ENCODE data around the gene CORO2A. TPM values are rescaled to one million over a fixed set of nuclear protein-coding genes. Genes with fewer than 3 reads are reported as not detected.

CORO2A gene
- total and polyA plus RNA-seq, 8 donors, result 0.20 to 1.3 (median 0.60) TPM

GRCh38 chr9:98203153-98203552 lies 10.7 kb upstream of the CORO2A start:
- intact Hi-C loops (cut with DNase I), result loop anchor here in 1 of 3 donors (10.0 kb wide), 1 partner anchor 128 kb away; no protein-coding TSS in a partner anchor
- no peak overlapping the region for H3K27ac ChIP-seq
- no peaks in the 10 kb centered on the region for H3K9me3 ChIP-seq
- no peak overlapping the region for H3K4me3 ChIP-seq
- no peaks in the 10 kb centered on the region for H3K4me1 ChIP-seq
- FAIRE-seq (no peak), ATAC-seq (no peak), DNase-seq (no peak)
- no peaks in the 10 kb centered on the region for H3K36me3 ChIP-seq
- WGBS, 2 donors, result 78 to 83% methylated on average over 7 of the region's 7 CpGs
- no peaks in the 10 kb centered on the region for H3K27me3 ChIP-seq
- TF ChIP-seq CTCF (IDR thresholded peaks at IDR 0.05), result no peak

GRCh38 chr9:98202252-98202651 lies 9.8 kb upstream of the CORO2A start:
- H3K9me3 ChIP-seq, result no peaks in the 10 kb centered on the region
- H3K27me3 ChIP-seq, result no peaks in the 10 kb centered on the region
- ATAC-seq, result no peak
- no peaks in the 10 kb centered on the region for H3K4me1 ChIP-seq
- intact Hi-C loops (cut with DNase I), result loop anchor here in 1 of 3 donors (10.0 kb wide), 1 partner anchor 127 kb away; no protein-coding TSS in a partner anchor
- 71 to 76% methylated on average over 5 of the region's 5 CpGs for WGBS, 2 donors
- H3K36me3 ChIP-seq, result no peaks in the 10 kb centered on the region
- TF ChIP-seq CTCF (IDR thresholded peaks at IDR 0.05), result no peak
- FAIRE-seq, result no peak
- no peak overlapping the region for H3K27ac ChIP-seq
- DNase-seq, result no peak
- no peak overlapping the region for H3K4me3 ChIP-seq

GRCh38 chr9:98201749-98202148 lies 9.3 kb upstream of the CORO2A start:
- intact Hi-C loops (cut with DNase I), result loop anchor here in 1 of 3 donors (10.0 kb wide), 1 partner anchor 127 kb away; no protein-coding TSS in a partner anchor
- Histone ChIP-seq H3K9me3 (no peaks in the 10 kb centered on the region), H3K27me3 (no peaks in the 10 kb centered on the region), H3K4me1 (no peaks in the 10 kb centered on the region), H3K27ac (no peak overlapping the region), H3K4me3 (no peak overlapping the region), H3K36me3 (no peaks in the 10 kb centered on the region)
- 85 to 90% methylated on average over 7 of the region's 7 CpGs for WGBS, 2 donors
- no peak for TF ChIP-seq CTCF (IDR thresholded peaks at IDR 0.05)
- ATAC-seq, result no peak
- FAIRE-seq, result no peak
- no peak for DNase-seq

- no peak for ATAC-seq
- Histone ChIP-seq H3K27ac (no peak overlapping the region), H3K36me3 (no peaks in the 10 kb centered on the region), H3K9me3 (no peaks in the 10 kb centered on the region), H3K27me3 (no peaks in the 10 kb centered on the region), H3K4me1 (no peaks in the 10 kb centered on the region), H3K4me3 (no peak overlapping the region)
- WGBS, 2 donors, result 73 to 83% methylated on average over 6 of the region's 6 CpGs
- intact Hi-C loops (cut with DNase I), result loop anchor here in 1 of 3 donors (10.0 kb wide), 1 partner anchor 126 kb away; no protein-coding TSS in a partner anchor
- no peak for DNase-seq
- TF ChIP-seq CTCF (IDR thresholded peaks at IDR 0.05), result no peak
- no peak for FAIRE-seq
These were observed 8.7 kb upstream of the CORO2A start for GRCh38 chr9:98201102-98201501.

- 86 to 90% methylated on average over 20 of the region's 20 CpGs for WGBS, 2 donors
- no peaks in the 10 kb centered on the region for H3K4me1 ChIP-seq
- intact Hi-C loops (cut with DNase I), result loop anchor here in 1 of 3 donors (10.0 kb wide), 1 partner anchor 125 kb away; no protein-coding TSS in a partner anchor
- no peaks in the 10 kb centered on the region for H3K36me3 ChIP-seq
- H3K4me3 ChIP-seq, result no peak overlapping the region
- no peak for TF ChIP-seq CTCF (IDR thresholded peaks at IDR 0.05)
- DNase-seq (no peak), ATAC-seq (no peak), FAIRE-seq (no peak)
- no peak overlapping the region for H3K27ac ChIP-seq
- H3K9me3 ChIP-seq, result no peaks in the 10 kb centered on the region
- no peaks in the 10 kb centered on the region for H3K27me3 ChIP-seq
These were observed 7.1 kb upstream of the CORO2A start for GRCh38 chr9:98199388-98200033.
